GM11168 (cell line): ENCODE results near the gene RBFOX2.

Source experiments
- in situ Hi-C: fragments of 300-500 bp; cut with MboI; formaldehyde crosslinking; loops from one replicate; pipeline ENCODE4 v1.12.0; 2022; ENCODE audit warnings: low sequenced_read_pairs; ENCODE audit not compliant: unreplicated experiment

Gene RBFOX2

DNA sequence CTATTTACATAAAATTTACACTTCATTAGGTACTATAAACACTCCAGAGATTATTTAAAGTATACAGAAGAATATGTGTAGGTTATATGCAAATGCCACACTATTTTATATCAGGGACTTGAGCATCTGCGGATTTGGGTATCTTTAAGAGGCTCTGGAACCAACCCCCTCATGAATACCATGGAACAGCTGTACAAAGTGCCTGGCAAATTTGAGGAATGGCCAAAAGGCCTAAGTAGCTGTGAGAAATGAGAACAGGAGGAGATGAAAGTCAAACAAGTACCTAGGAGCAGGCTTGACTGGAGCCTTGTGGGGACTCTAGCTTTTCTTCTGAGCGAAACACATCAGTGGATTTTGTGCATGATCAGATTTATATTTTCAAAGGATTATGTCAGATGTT is 149.3 kb downstream of the RBFOX2 start:
- in situ Hi-C loops = no loop called here

DNA sequence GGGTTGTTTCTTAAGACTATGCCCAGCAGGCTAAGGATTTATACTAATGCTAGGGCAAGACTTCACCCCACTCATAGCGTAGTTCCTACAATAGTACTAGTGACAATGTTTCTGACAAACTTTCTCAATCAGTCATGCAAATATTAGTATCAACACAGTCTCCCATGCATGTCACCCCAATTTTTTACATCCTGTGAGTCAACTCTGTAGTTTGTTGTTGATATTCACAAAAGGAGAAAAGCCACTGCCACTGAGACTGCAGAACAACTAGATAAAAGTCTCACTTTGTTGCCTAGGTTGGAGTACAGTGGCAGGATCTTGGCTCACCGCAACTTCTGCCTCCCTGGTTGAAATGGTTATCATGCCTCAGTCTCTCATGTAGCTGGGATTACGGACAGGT is 155.2 kb downstream of the RBFOX2 start:
- in situ Hi-C loops = no loop called here

- in situ Hi-C loops = no loop called here
These were observed 156.2 kb downstream of the RBFOX2 start for GRCh38 chr22:35872451-35872850.

DNA sequence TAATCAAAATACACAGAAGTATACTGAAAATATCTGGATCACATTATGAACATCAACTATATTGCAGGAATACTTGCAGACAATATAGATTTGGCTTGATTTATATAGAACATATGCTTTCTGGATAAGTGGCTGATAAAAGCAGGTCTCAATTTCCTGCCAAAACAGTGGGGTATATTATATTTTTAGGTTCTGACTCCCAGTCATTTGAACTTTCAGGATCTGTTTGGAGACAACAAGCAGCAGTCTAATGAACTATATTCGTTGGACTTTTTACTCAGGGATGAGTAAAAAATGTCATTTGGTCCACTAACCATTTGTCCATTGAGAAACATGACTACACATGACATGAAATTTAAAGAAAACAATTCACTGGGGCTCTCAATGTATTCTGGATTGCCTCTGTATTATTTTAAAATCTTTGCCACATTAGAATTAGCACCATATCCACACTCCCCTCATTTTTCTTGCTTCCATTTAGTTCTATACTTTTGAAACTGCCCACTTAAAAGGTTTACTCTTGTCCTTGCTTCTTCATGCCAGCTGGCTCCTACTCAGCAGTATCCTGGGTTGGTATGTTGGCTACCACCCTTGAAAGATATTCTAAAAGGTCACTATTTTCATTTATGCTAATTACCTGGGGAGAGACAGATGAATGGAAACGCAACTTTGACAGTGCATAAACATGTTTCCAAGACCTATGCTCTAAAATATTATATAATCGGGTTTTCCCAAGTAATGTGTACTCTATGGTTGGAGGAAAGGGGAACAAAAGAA is 157.9 kb downstream of the RBFOX2 start:
- in situ Hi-C loops = no loop called here

DNA sequence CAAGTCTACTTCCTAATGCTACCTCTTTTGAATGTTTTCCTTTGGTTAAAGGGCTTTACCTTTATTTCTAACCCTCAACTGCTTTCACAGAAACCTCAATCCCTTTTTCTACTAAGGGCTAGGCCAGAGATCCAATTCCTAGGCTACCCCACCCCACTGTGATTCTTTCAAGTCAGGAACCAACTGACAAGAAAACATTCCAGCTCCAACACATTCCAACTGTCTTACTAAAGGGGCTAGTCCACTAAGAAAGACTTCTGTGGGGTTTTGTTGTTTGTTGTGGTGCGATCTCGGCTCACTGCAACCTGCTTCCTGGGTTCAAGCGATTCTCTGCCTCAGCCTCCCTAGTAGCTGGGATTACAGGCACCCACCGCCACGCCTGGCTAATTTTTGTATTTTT is 159.7 kb downstream of the RBFOX2 start:
- in situ Hi-C loops = no loop called here

DNA sequence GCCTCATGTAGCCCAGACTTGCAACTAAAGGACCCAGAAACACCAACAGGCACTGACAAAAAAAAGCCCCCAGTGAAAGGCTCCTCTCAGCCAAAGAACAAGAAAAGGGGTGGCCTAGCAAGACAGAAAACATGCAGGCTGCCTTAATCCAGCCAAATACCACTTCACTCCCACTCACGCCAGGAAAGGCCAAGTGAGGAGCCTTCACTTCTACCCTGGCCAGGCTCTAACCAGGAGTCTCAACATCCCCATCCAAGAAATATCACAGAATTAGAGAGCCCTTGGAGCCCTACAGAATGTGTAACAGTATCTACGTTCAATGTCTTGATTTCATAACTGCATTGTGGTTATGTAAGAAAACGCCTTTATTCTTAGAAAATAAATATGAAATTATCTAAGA is 162.0 kb downstream of the RBFOX2 start:
- in situ Hi-C loops = no loop called here

- in situ Hi-C loops = no loop called here
These were observed 164.0 kb downstream of the RBFOX2 start for GRCh38 chr22:35864545-35865165.

DNA sequence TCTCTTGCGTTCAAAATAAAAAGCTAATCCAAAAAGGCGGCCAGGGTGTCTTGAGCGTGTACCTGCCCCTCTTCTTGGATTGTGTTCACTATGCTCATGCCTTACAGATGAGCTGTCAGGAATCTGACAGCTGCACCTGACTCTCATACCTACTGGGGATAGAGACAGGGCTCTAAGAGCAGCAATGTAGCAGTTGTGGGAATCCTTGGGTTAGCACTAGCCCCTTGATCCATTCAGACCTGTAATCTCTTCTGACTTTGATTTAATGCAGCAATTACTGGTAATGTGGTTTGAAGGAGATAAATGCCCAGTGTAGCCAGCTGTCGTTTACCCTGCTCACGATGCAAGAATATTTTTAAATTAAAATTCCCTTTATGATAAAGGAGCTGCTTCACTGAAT is 165.2 kb downstream of the RBFOX2 start:
- in situ Hi-C loops = no loop called here

DNA sequence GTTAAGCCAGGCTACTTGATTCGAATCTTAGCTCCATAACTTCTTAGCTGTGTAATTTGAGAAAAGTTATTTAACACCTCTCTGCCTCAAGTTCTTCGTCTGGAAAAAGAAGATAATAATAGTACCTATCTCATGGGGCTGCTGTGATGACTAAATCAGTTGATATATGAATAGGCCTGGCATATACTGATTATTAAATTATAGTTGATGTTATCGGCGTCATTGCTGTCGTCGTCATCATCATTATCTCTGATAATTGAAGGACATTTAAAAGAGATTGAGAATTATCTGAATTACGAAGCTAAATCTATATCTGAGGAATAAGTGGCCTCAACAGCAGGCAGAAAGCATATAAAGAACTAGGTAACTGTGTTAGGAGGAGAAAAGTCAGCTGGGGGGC is 165.9 kb downstream of the RBFOX2 start:
- in situ Hi-C loops = no loop called here

DNA sequence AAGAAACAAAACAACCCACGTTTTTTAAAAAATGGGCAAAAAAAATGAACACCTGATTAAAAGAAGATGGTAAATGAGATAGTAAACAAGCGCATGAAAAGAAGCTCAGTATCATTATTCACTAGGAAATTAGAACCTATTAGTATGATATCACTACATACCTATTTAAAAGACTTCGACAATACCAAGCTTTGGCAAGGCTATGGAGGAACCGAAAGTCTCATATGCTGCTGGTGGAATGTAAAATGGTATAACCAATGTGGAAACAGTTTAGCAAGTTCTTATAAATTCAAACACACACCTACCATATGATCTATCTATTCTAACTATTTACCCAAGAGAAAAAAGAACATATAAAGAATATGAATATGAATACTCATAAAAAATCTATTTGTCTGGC is 167.2 kb downstream of the RBFOX2 start:
- in situ Hi-C loops = no loop called here

DNA sequence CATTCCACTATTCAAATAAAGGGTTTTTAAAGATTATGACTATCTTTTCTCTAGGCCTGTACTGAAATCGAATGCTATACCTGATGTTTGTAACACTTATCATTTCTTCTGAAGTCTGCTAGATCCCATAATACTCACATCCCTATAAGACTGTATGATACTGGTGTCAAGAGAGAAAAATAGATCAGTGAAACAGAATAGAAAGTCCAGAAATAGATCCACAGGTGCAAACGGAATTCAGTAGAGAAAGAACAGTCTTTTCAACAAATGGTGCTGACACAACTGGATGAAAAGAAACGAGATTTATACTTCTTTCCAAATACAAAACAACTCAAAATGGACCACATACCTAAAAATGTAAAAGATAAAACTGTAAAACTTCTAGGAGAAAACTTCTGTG is 167.8 kb downstream of the RBFOX2 start:
- in situ Hi-C loops = no loop called here

GRCh38 chr22:35860087-35860733 is 168.4 kb downstream of the RBFOX2 start:
- in situ Hi-C loops = no loop called here

GRCh38 chr22:35854334-35854733 is 174.3 kb downstream of the RBFOX2 start:
- in situ Hi-C loops = no loop called here

- in situ Hi-C loops = no loop called here
These were observed 176.5 kb downstream of the RBFOX2 start for GRCh38 chr22:35852076-35852475.

DNA sequence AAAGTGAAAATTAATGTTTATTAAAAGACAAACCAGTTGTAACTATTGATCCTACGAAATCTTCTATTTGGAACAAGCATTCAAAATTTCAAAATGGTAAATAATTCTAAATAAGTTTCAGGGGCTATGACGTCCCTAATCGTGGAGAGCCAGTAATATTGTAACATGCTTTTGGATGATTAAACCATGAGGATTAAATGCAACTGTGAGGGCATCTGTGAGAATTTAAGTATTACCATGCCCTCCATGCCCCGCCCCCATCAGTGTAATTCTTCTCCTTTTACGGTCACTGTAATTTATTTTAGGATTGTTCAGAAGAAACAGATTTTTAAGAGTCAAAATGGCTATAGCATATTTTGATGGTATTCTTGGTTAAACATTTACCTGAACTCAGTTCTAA is 177.8 kb downstream of the RBFOX2 start:
- in situ Hi-C loops = no loop called here

- in situ Hi-C loops = no loop called here
These were observed 181.8 kb downstream of the RBFOX2 start for GRCh38 chr22:35846804-35847203.

DNA sequence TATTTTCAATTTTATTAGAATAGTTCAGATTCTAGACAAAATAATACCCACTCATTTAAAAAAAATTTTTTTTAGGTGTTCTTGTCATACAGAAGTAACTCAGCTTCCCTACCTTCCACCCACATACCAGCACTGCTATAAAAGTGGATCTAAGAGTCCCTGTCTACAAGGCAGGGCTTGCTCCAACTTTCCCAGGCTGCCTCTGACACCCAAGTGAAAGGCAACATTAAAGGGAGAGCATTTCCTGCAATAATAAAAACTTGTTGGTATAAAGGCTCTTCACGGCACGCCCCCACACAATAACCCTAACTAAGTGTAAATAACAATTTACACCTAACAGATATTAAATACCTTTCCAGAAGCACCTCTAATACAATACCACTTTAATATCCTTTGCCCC is 183.7 kb downstream of the RBFOX2 start:
- in situ Hi-C loops = no loop called here

GRCh38 chr22:35842954-35843353 is 185.7 kb downstream of the RBFOX2 start:
- in situ Hi-C loops = no loop called here

- in situ Hi-C loops = no loop called here
These were observed 186.1 kb downstream of the RBFOX2 start for GRCh38 chr22:35842519-35842913.

DNA sequence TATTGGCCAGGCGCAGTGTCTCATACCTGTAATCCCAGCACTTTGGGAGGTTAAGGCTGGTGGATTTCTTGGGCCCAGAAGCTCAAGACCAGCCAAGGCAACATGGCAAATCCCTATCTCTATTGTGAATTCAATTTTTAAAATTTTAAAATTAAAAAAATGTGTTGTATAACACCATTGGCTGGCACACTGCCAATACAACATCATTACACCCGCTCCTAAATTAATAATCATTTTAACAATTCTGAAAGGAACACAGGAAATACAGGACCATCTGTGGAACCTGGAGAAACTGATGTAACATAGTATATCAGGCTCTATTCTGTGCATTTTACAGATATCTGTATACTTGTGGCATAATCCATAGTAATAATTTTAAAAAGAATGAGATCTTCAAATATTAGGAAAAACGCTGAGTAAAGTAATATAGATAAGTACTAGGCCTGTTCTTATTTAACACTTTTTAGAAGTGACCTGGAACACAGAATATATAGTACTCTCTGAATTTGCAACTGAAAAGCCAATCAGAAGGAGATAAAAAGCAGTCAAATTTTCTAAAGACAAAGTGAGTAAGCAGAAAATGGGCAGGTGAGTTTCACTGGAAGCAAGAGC is 186.6 kb downstream of the RBFOX2 start:
- in situ Hi-C loops = no loop called here

DNA sequence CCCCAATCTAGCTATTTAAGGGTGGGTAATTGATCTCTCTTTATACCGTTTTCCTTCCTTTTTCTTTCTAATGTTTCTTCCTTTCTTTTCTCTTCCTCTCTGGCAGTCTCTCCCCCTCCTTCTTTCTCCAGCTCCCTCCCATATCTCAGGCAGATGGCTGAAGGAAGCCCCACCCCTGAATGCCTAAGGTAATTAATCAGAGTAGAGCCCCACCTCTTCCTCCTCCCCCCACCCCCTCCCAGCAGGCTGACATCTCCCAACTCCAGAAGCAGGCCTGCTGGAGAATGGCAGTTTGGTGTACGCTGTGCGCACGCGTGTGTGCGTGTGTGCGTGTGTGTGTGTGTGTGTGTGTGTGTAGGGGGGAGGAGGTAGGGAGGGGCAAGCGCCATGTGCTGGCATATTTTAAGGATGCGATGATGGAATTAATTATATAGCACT is 188.3 kb downstream of the RBFOX2 start:
- in situ Hi-C loops = no loop called here
